Epithelial cell of esophagus (primary cell): ENCODE results near the gene CACNA1D.
"Not testable (repeated sequence)": the region's sequence is repeated elsewhere in the genome, so short reads cannot be mapped to it uniquely, and the experiment has no call there.

Source experiments
- DNase-seq: peaks from one replicate; pipeline ENCODE4 v3.0.0; 2010; ENCODE audit warnings: low read depth
- H3K4me3 ChIP-seq: 2 replicates; pipeline ENCODE4 v1.5.1; 2011; ENCODE audit warnings: mild to moderate bottlenecking, low read length, control low read depth
- CTCF ChIP-seq: IDR thresholded peaks from 2 replicates; pipeline ENCODE4 v1.5.1; 2011; ENCODE audit warnings: low read depth, mild to moderate bottlenecking, low read length, control low read depth, inconsistent platforms; ENCODE audit not compliant: insufficient read depth; ENCODE audit errors: missing control alignments

CACNA1D gene

GRCh38 chr3:53628536-53629401 lies 134.4 kb downstream of the CACNA1D start:
- TF ChIP-seq CTCF, result no peak
- no peak overlapping the region for H3K4me3 ChIP-seq
- DNase-seq, result peak; percentile 76

- no peak for DNase-seq
- H3K4me3 ChIP-seq, result no peak overlapping the region
- TF ChIP-seq CTCF, result no peak
Observed at GRCh38 chr3:53629402-53629723, 135.0 kb downstream of the CACNA1D start.

GRCh38 chr3:53630547-53630946 lies 136.1 kb downstream of the CACNA1D start:
- DNase-seq, result peak; percentile 60
- no peak for TF ChIP-seq CTCF
- H3K4me3 ChIP-seq, result no peak overlapping the region

- no peak for TF ChIP-seq CTCF
- DNase-seq, result no peak
Observed at GRCh38 chr3:53633197-53633787, 138.9 kb downstream of the CACNA1D start.

GRCh38 chr3:53635041-53635440 lies 140.6 kb downstream of the CACNA1D start:
- no peak overlapping the region for H3K4me3 ChIP-seq
- no peak for DNase-seq
- no peak for TF ChIP-seq CTCF

More at GRCh38 chr3:53633197-53633787, 138.9 kb downstream of the CACNA1D start:
- no peak overlapping the region for H3K4me3 ChIP-seq

GRCh38 chr3:53638806-53639205 lies 144.4 kb downstream of the CACNA1D start:
- not testable (repeated sequence) for H3K4me3 ChIP-seq, DNase-seq

GRCh38 chr3:53641397-53641796 lies 147.0 kb downstream of the CACNA1D start:
- H3K4me3 ChIP-seq, result no peak overlapping the region
- TF ChIP-seq CTCF, result no peak
- no peak for DNase-seq
